Lung (tissue), 12 donors: ENCODE measurements around the gene SPINT1. TPM values are rescaled to one million over a fixed set of nuclear protein-coding genes. Genes with fewer than 3 reads are reported as not detected.

Experiments used
- ATAC-seq: fragments of 200-7000 bp; cut with Tn5 transposase; one replicate; pipeline ENCODE4 v1.9.1; 2020; ENCODE audit warnings: moderate number of reproducible peaks; ENCODE audit not compliant: insufficient read depth, low FRiP score
- DNase-seq, 3 donors: peaks; one replicate each; pipeline ENCODE4 v3.0.0-alpha.2; 2013 to 2017
- H3K27ac ChIP-seq, 2 donors: one replicate each; pipeline ENCODE4 v1.5.1; 2013; ENCODE audit warnings: mild to moderate bottlenecking in 2 of 2, moderate library complexity in 2 of 2, control low read depth in 1 of 2, inconsistent platforms in 1 of 2, low read depth in 1 of 2, low read length in 1 of 2
- H3K27me3 ChIP-seq, 3 donors: one replicate each; pipeline ENCODE4 v1.5.1; 2013; ENCODE audit warnings: low read length in 2 of 3; ENCODE audit not compliant: control insufficient read depth in 3 of 3, insufficient read depth in 3 of 3
- H3K36me3 ChIP-seq, 4 donors: one replicate each; pipeline ENCODE4 v1.5.1; 2013; ENCODE audit warnings: low read length in 4 of 4, mild to moderate bottlenecking in 1 of 4, moderate library complexity in 1 of 4; ENCODE audit not compliant: control insufficient read depth in 4 of 4, insufficient read depth in 4 of 4
- H3K4me1 ChIP-seq, 5 donors: one replicate each; pipeline ENCODE4 v1.5.1; 2013; ENCODE audit warnings: low read length in 5 of 5, mild to moderate bottlenecking in 2 of 5, moderate library complexity in 1 of 5; ENCODE audit not compliant: control insufficient read depth in 5 of 5, insufficient read depth in 5 of 5
- H3K4me3 ChIP-seq: one replicate; pipeline ENCODE4 v1.5.1; 2013; ENCODE audit warnings: mild to moderate bottlenecking, control low read depth, moderate library complexity
- H3K9ac ChIP-seq, 2 donors: one replicate each; pipeline ENCODE4 v1.5.1; 2013; ENCODE audit warnings: low read length in 2 of 2, control low read depth in 1 of 2; ENCODE audit not compliant: insufficient read depth in 1 of 2
- H3K9me3 ChIP-seq, 4 donors: one replicate each; pipeline ENCODE4 v1.5.1; 2013; ENCODE audit warnings: low read length in 3 of 4, mild to moderate bottlenecking in 1 of 4, moderate library complexity in 1 of 4; ENCODE audit not compliant: control insufficient read depth in 4 of 4, insufficient read depth in 3 of 4
- CTCF ChIP-seq: IDR thresholded peaks from 2 replicates; pipeline ENCODE4 v1.5.1; 2012; ENCODE audit warnings: mild to moderate bottlenecking; ENCODE audit errors: control extremely low read depth, extremely low read depth
- WGBS, 2 donors: extraction: QIAGEN DNeasy Blood & Tissue Kit; methylation state at CpG; one replicate each; pipeline ENCODE4 v1.1.7; 2013; 5-methylcytosine and 5-hydroxymethylcytosine counted together
- polyA plus RNA-seq, 2 donors: library from polyadenylated mRNA; stranded (reverse); fragments of 200-250 nt; gene quantifications; one replicate each; pipeline ENCODE4 v1.2.1, GENCODE V29; 2013
- total RNA-seq, 2 donors: library from RNA; depleted of rRNA in 1 of 2; stranded (reverse); fragments of >200 nt in 1 of 2; gene quantifications; one replicate each; pipeline ENCODE4 v1.2.1, GENCODE V29; 2014 to 2021
- donor health status: control.
- donor health status: control.
- donor health status: Bipolar disorder and iron deficiency.
- donor health status: healthy.
- donor health status: DM: yes; HTN: yes; CAD: no.

Gene SPINT1
- total and polyA plus RNA-seq, 4 donors: 47.1 to 136 (median 99.9) TPM

- 86 to 89% methylated on average over 4 of the region's 4 CpGs for WGBS, 2 donors
- Histone ChIP-seq H3K27ac (no peak overlapping the region), H3K9me3 (no peaks in the 10 kb centered on the region), H3K4me3 (no peak overlapping the region), H3K36me3 (no peaks in the 10 kb centered on the region), H3K27me3 (no peaks in the 10 kb centered on the region), H3K4me1 (peaks cover 0 to 15% (median 0%) of the 10 kb centered on the region in 5 donors), H3K9ac (no peak overlapping the region)
- no peak for TF ChIP-seq CTCF
- DNase-seq: no peak
- no peak for ATAC-seq
These were observed 17.3 kb upstream of the SPINT1 start for GRCh38 chr15:40826423-40827075.

DNA sequence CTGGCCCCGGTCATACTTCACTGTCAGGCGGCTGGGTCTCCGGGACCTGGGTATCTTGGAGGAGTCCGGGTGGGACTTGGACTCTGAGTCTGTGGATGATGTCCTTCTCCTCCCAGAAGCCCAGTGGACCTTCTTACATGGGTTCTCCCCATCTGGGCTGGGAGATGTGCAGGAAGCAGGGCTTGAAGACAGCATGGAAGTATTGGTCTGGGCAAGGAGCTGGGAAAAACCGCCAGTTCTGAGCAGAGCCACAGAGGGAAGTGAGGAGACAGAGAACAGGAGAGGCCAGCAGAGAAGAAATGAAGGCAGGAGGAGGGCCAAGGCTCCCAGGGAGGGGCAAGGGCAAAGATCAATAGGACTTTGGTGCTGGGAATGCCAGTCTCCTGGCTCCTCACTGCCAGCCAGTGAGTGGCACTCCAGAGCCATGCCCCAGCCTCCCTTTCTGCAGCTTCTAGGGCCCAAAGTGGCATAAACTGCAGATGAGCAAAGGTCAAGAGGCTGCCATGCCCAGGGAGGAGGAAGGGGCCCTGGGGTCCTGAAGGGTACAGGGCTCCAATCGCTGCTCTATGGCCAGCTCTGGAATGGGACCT lies 15.3 kb upstream of the SPINT1 start, which contains the start of gene PPP1R14D:
Gene PPP1R14D, minus strand, starts transcription at position 262 of the 590 bp plus-strand sequence. Its CDS starts 67 bp downstream, at position 195.
- no peak for TF ChIP-seq CTCF
- Histone ChIP-seq H3K9ac (no peak within 1 kb of the TSS), H3K27me3 (no peaks in the 10 kb centered on the region), H3K27ac (no peak within 1 kb of the TSS), H3K4me3 (no peak within 1 kb of the TSS), H3K36me3 (no peaks in the 10 kb centered on the region), H3K9me3 (no peaks in the 10 kb centered on the region), H3K4me1 (peaks cover 0 to 15% (median 0%) of the 10 kb centered on the region in 5 donors)
- 88 to 93% methylated on average over 6 of the region's 6 CpGs for WGBS, 2 donors
- DNase-seq (no peak), ATAC-seq (no peak)

DNA sequence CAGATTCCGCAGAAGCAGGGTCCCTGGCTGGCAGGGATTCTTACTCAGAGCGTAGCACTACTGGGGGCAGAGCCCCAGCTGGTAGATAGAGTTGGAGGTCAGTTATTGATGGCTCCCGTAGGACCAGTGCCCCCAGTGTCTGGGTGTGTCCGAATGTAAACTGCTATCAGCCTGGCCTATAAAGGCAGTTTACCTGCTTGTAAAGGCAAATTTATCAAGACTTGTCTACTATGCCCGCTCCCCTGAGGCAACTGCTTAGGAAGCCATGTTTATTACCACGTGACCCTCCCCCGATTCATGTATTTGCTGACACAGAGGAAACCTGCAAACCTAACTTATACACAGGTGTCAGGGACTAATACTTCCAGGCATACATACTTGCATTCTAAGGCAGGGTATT lies 14.7 kb upstream of the SPINT1 start:
- ATAC-seq (no peak), DNase-seq (no peak)
- WGBS, 2 donors: 91 to 96% methylated on average over 7 of the region's 7 CpGs
- Histone ChIP-seq H3K27ac (no peak overlapping the region), H3K4me3 (no peak overlapping the region), H3K4me1 (peaks cover 0 to 10% (median 0%) of the 10 kb centered on the region in 5 donors), H3K36me3 (no peaks in the 10 kb centered on the region), H3K27me3 (no peaks in the 10 kb centered on the region), H3K9me3 (no peaks in the 10 kb centered on the region), H3K9ac (no peak overlapping the region)
- TF ChIP-seq CTCF: no peak
